Glutamatergic neuron (in vitro differentiated cells): ENCODE data around the gene PAWR. TPM values are rescaled to one million over a fixed set of nuclear protein-coding genes. Genes with fewer than 3 reads are reported as not detected.
"Not testable (repeated sequence)": the region's sequence is repeated elsewhere in the genome, so short reads cannot be mapped to it uniquely, and the experiment has no call there.

Experiments used
- DNase-seq: peaks from one replicate; pipeline ENCODE4 v3.0.0; 2022
- H3K27ac Mint-ChIP-seq: one replicate; pipeline ENCODE4 v1.8.0; 2020; ENCODE audit warnings: mild to moderate bottlenecking, mixed read lengths, inconsistent platforms; ENCODE audit not compliant: unreplicated experiment
- H3K27me3 Mint-ChIP-seq: one replicate; pipeline ENCODE4 v1.8.0; 2020; ENCODE audit warnings: mild to moderate bottlenecking, moderate library complexity, mixed read lengths, inconsistent platforms; ENCODE audit not compliant: unreplicated experiment
- H3K36me3 Mint-ChIP-seq: one replicate; pipeline ENCODE4 v1.8.0; 2020; ENCODE audit warnings: mild to moderate bottlenecking, mixed read lengths, inconsistent platforms; ENCODE audit not compliant: unreplicated experiment
- H3K4me1 Mint-ChIP-seq: one replicate; pipeline ENCODE4 v1.8.0; 2020; ENCODE audit warnings: mild to moderate bottlenecking, low read depth, mixed read lengths, inconsistent platforms; ENCODE audit not compliant: unreplicated experiment
- H3K4me3 Mint-ChIP-seq: one replicate; pipeline ENCODE4 v1.8.0; 2020; ENCODE audit warnings: mild to moderate bottlenecking, mixed read lengths, inconsistent platforms; ENCODE audit not compliant: unreplicated experiment
- H3K9me3 Mint-ChIP-seq: one replicate; pipeline ENCODE4 v1.8.0; 2020; ENCODE audit warnings: mild to moderate bottlenecking, moderate library complexity, mixed read lengths, inconsistent platforms; ENCODE audit not compliant: unreplicated experiment
- total RNA-seq: library from RNA; stranded (reverse); fragmentation: NEBNext Ultra II Directional; extraction: Animal tissue kit (Norgen Biotek cat#: 25700); gene quantifications from one replicate; pipeline ENCODE4 v1.2.1, GENCODE V29; 2021; ENCODE audit not compliant: unreplicated experiment
- TF ChIP-seq, protein P1 (sequence below): fragments of 200-600 bp; sonication (generic); IDR thresholded peaks from one replicate; pipeline ENCODE4 v1.5.0; 2021; ENCODE audit not compliant: partially characterized antibody, unreplicated experiment

The PAWR gene
- total RNA-seq, 1 donor from 2014 or later, result 7.0 TPM

DNA sequence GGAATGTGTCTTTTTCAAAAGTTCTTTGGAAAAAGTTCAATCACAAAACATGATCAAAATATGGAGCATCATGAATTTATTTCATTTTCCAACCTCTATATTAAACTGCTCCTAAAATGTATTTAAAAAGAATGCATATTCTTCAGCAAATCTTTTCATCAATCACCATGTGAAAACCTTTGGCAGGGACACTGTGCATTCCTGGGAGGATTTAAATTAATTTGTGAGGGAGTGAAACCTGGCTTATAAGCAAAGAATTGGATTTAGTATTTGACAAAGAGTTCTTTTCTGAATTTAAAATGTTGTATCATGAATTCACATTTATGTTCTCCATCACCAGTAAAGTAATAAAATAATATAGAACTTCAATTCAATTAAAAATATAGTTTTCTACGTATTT lies 38.2 kb downstream of the PAWR start:
- Mint-ChIP-seq H3K36me3 (no peaks in the 10 kb centered on the region), H3K4me3 (no peak overlapping the region), H3K4me1 (no peaks in the 10 kb centered on the region), H3K27ac (no peak overlapping the region), H3K9me3 (no peaks in the 10 kb centered on the region), H3K27me3 (no peaks in the 10 kb centered on the region)
- TF ChIP-seq, protein P1, sequence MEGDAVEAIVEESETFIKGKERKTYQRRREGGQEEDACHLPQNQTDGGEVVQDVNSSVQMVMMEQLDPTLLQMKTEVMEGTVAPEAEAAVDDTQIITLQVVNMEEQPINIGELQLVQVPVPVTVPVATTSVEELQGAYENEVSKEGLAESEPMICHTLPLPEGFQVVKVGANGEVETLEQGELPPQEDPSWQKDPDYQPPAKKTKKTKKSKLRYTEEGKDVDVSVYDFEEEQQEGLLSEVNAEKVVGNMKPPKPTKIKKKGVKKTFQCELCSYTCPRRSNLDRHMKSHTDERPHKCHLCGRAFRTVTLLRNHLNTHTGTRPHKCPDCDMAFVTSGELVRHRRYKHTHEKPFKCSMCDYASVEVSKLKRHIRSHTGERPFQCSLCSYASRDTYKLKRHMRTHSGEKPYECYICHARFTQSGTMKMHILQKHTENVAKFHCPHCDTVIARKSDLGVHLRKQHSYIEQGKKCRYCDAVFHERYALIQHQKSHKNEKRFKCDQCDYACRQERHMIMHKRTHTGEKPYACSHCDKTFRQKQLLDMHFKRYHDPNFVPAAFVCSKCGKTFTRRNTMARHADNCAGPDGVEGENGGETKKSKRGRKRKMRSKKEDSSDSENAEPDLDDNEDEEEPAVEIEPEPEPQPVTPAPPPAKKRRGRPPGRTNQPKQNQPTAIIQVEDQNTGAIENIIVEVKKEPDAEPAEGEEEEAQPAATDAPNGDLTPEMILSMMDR, result no peak
- DNase-seq, result no peak

DNA sequence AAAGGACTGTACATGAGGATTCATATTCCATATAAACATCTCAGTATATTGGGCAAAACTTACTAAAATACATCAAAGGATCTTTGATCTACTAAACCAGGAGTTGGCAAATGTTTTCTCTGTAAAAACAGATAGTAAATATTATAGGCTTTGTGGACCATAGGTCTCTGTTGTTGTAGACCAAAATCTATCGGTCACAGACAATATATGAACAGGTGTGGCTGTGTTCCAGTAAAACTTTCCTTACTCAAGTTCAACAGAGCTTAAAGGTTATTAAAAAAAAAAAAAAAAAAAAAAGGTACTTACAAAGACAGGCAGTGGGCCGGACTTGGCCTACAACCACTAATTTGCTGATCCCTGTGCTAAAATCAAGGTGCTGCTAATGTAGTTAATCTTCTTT lies 40.3 kb downstream of the PAWR start:
- H3K27me3 Mint-ChIP-seq, result no peaks in the 10 kb centered on the region
- no peak for DNase-seq
- TF ChIP-seq, protein P1, result no peak
- H3K27ac Mint-ChIP-seq, result no peak overlapping the region
- no peak overlapping the region for H3K4me3 Mint-ChIP-seq
- H3K4me1 Mint-ChIP-seq, result no peaks in the 10 kb centered on the region
- no peaks in the 10 kb centered on the region for H3K9me3 Mint-ChIP-seq
- no peaks in the 10 kb centered on the region for H3K36me3 Mint-ChIP-seq

DNA sequence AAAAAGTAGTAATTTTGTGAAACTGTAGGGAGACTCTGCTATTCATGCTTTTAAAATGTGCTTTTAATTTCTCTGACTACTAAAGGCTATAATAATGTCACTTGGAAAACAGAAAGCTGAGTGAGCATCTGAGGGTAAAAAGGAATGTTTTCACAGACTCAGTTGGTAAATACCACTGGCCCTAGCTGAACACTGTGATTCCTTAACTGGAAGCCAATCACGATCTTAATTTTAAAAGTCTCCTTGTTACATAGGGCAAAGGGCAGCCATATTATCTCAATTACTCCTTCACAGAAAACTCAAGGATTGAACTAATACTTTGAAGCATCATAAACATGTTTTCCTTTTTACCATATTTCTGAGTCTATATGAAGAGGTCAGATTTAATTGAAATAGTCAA lies 41.9 kb downstream of the PAWR start:
- Mint-ChIP-seq H3K9me3 (no peaks in the 10 kb centered on the region), H3K27me3 (no peaks in the 10 kb centered on the region), H3K4me3 (no peak overlapping the region), H3K36me3 (no peaks in the 10 kb centered on the region), H3K4me1 (no peaks in the 10 kb centered on the region), H3K27ac (no peak overlapping the region)
- DNase-seq, result no peak
- TF ChIP-seq, protein P1, result no peak

DNA sequence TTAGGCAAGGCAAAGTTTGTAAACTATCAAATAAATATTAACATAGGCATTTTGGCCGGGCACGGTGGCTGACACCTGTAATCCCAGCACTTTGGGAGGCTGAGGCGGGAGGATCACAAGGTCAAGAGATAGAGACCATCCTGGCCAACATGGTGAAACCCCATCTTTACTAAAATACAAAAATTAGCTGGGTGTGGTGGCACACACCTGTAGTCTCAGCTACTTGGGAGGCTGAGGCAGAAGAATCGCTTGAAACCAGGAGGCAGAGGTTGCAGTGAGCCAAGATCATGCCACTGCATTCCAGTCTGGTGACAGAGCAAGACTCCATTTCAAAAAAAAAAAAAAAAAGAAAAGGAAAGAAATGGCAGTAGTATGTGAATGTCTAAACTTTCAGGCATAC lies 43.9 kb downstream of the PAWR start:
- H3K27me3 Mint-ChIP-seq, DNase-seq, H3K36me3 Mint-ChIP-seq, H3K27ac Mint-ChIP-seq, H3K4me3 Mint-ChIP-seq, H3K4me1 Mint-ChIP-seq, H3K9me3 Mint-ChIP-seq: not testable (repeated sequence)

DNA sequence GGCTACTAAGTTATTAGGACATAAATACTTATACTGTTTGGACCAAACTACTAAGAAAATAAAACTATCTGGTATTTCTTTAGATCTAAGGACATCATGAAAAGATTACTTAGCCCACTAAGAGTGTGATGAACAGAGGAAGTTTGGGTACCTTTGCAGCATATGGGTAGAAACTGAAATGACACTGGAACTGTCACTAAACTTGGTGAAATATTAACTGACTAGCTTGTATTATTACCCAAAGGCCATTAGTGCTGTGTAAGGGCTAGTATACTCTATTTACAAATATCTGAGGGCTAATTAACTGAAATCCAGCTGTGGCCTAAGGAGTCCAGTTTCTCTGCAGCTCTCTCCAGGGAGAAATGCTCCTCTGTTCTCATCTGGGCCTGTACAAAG lies 45.5 kb downstream of the PAWR start:
- no peak for DNase-seq
- Mint-ChIP-seq H3K9me3 (no peaks in the 10 kb centered on the region), H3K27me3 (peaks cover under 1% of the 10 kb centered on the region), H3K4me1 (no peaks in the 10 kb centered on the region), H3K4me3 (no peak overlapping the region), H3K36me3 (no peaks in the 10 kb centered on the region), H3K27ac (no peak overlapping the region)
- TF ChIP-seq, protein P1, result no peak
